HL-60 (cell line): Measurements from ENCODE around the gene TBC1D22A.

Experiments
- CTCF ChIP-seq: IDR thresholded peaks from one replicate; pipeline ENCODE4 v1.5.1; 2011; ENCODE audit warnings: low read length, control low read depth, inconsistent platforms; ENCODE audit not compliant: insufficient read depth
- GABPA ChIP-seq: IDR thresholded peaks from 2 replicates; pipeline ENCODE4 v1.6.1; 2012; ENCODE audit warnings: low read depth
- POLR2AphosphoS5 ChIP-seq: IDR thresholded peaks from 2 replicates; pipeline ENCODE4 v1.6.1; 2012; ENCODE audit warnings: low read depth
- REST ChIP-seq: IDR thresholded peaks from 2 replicates; pipeline ENCODE4 v1.6.1; 2012; ENCODE audit warnings: low read depth; ENCODE audit not compliant: insufficient replicate concordance

GRCh38 chr22:47157093-47157420, 394.6 kb downstream of the TBC1D22A start:
- TF ChIP-seq CTCF, result no peak
- TF ChIP-seq POLR2AphosphoS5, result no peak
- TF ChIP-seq GABPA, result no peak
- no peak for TF ChIP-seq REST
